ENCODE results near the gene SOS1.

- TF ChIP-seq CTCF (IDR thresholded peaks at IDR 0.05) (no peak), POLR2A (IDR thresholded peaks at IDR 0.05) (no peak)
Measured at GRCh38 chr2:39140322-39140847, 19.5 kb upstream of the SOS1 start.
